H9 (cell line): ENCODE measurements around the gene ACVR1. TPM values are rescaled to one million over a fixed set of nuclear protein-coding genes. Genes with fewer than 3 reads are reported as not detected.

Experiments
- DNase-seq: peaks from one replicate; pipeline ENCODE4 v3.0.0-alpha.2; 2017
- H2AFZ ChIP-seq: one replicate; pipeline ENCODE4 v1.6.1; 2013; ENCODE audit warnings: mild to moderate bottlenecking, low read length, control low read depth, moderate library complexity
- H2AK5ac ChIP-seq: 2 replicates; pipeline ENCODE4 v1.6.1; 2013; ENCODE audit warnings: low read length, control low read depth, mixed read lengths; ENCODE audit not compliant: insufficient read length
- H2BK120ac ChIP-seq: one replicate; pipeline ENCODE4 v1.6.1; 2013; ENCODE audit warnings: low read depth, mild to moderate bottlenecking, low read length, control low read depth, inconsistent platforms; ENCODE audit not compliant: poor library complexity, severe bottlenecking
- H2BK12ac ChIP-seq: 2 replicates; pipeline ENCODE4 v1.6.1; 2013; ENCODE audit warnings: low read length, control low read depth, mixed read lengths, low read depth; ENCODE audit not compliant: insufficient read length
- H2BK15ac ChIP-seq: 2 replicates; pipeline ENCODE4 v1.6.1; 2013; ENCODE audit warnings: low read depth, low read length, control low read depth
- H2BK20ac ChIP-seq: one replicate; pipeline ENCODE4 v1.6.1; 2013; ENCODE audit warnings: low read depth, mild to moderate bottlenecking, low read length, control low read depth, inconsistent platforms; ENCODE audit not compliant: poor library complexity, severe bottlenecking
- H2BK5ac ChIP-seq: 2 replicates; pipeline ENCODE4 v1.6.1; 2013; ENCODE audit warnings: low read length, control low read depth, mixed read lengths; ENCODE audit not compliant: insufficient read length
- H3K14ac ChIP-seq: 2 replicates; pipeline ENCODE4 v1.6.1; 2013; ENCODE audit warnings: low read length, control low read depth; ENCODE audit not compliant: insufficient read depth
- H3K18ac ChIP-seq: 2 replicates; pipeline ENCODE4 v1.6.1; 2013; ENCODE audit warnings: low read depth, mild to moderate bottlenecking, mixed read lengths, low read length, control low read depth; ENCODE audit not compliant: insufficient read length
- H3K23ac ChIP-seq: 2 replicates; pipeline ENCODE4 v1.6.1; 2013; ENCODE audit warnings: low read length, control low read depth, mixed read lengths, low read depth; ENCODE audit not compliant: insufficient read length
- H3K23me2 ChIP-seq: 2 replicates; pipeline ENCODE4 v1.6.1; 2013; ENCODE audit warnings: low read depth, mild to moderate bottlenecking, mixed read lengths, low read length, control low read depth; ENCODE audit not compliant: insufficient read length, poor library complexity, severe bottlenecking
- H3K27ac ChIP-seq: 2 replicates; pipeline ENCODE4 v1.5.1; 2013; ENCODE audit warnings: low read length, control low read depth, mixed read lengths, low read depth; ENCODE audit not compliant: insufficient read length
- H3K27me3 ChIP-seq: 2 replicates; pipeline ENCODE4 v1.6.1; 2013; ENCODE audit warnings: low read length, control low read depth, inconsistent platforms; ENCODE audit not compliant: insufficient read depth
- H3K4ac ChIP-seq: 2 replicates; pipeline ENCODE4 v1.6.1; 2013; ENCODE audit warnings: low read depth, mild to moderate bottlenecking, control low read depth, inconsistent platforms, low read length, moderate library complexity
- H3K4me1 ChIP-seq: 2 replicates; pipeline ENCODE4 v1.6.1; 2013; ENCODE audit warnings: low read length, control low read depth, inconsistent platforms; ENCODE audit not compliant: insufficient read depth
- H3K4me2 ChIP-seq: 2 replicates; pipeline ENCODE4 v1.6.1; 2013; ENCODE audit warnings: low read length, control low read depth, mixed read lengths; ENCODE audit not compliant: insufficient read length, insufficient read depth
- H3K56ac ChIP-seq: 2 replicates; pipeline ENCODE4 v1.6.1; 2013; ENCODE audit warnings: low read depth, mild to moderate bottlenecking, mixed read lengths, low read length, control low read depth; ENCODE audit not compliant: insufficient read length
- H3K79me1 ChIP-seq: 2 replicates; pipeline ENCODE4 v1.6.1; 2013; ENCODE audit warnings: low read depth, mild to moderate bottlenecking, moderate library complexity, low read length, control low read depth, inconsistent platforms; ENCODE audit not compliant: insufficient read depth, poor library complexity, severe bottlenecking
- H3K79me2 ChIP-seq: 2 replicates; pipeline ENCODE4 v1.6.1; 2013; ENCODE audit warnings: low read length, control low read depth, inconsistent platforms; ENCODE audit not compliant: insufficient read depth
- H3K9ac ChIP-seq: 2 replicates; pipeline ENCODE4 v1.6.1; 2013; ENCODE audit warnings: low read length, control low read depth, mixed read lengths; ENCODE audit not compliant: insufficient read length; ENCODE audit errors: extremely low read depth
- H3K9me3 ChIP-seq: one replicate; pipeline ENCODE4 v1.6.1; 2013; ENCODE audit warnings: low read depth, low read length, inconsistent platforms; ENCODE audit not compliant: control insufficient read depth
- H3T11ph ChIP-seq: one replicate; pipeline ENCODE4 v1.6.1; 2013; ENCODE audit warnings: mild to moderate bottlenecking, low read length, control low read depth, inconsistent platforms
- H4K20me1 ChIP-seq: one replicate; pipeline ENCODE4 v1.6.1; 2013; ENCODE audit not compliant: control insufficient read depth, insufficient read length, insufficient read depth
- H4K5ac ChIP-seq: 2 replicates; pipeline ENCODE4 v1.6.1; 2013; ENCODE audit warnings: low read depth, mild to moderate bottlenecking, mixed read lengths, low read length, control low read depth; ENCODE audit not compliant: insufficient read length
- H4K8ac ChIP-seq: replicated peaks from 2 replicates; pipeline ENCODE4 v1.6.1; 2013; ENCODE audit warnings: low read length, control low read depth, mixed read lengths, low read depth; ENCODE audit not compliant: insufficient read length
- H4K91ac ChIP-seq: 2 replicates; pipeline ENCODE4 v1.6.1; 2013; ENCODE audit warnings: low read depth, mild to moderate bottlenecking, moderate library complexity, mixed read lengths, low read length, control low read depth; ENCODE audit not compliant: insufficient read length
- H3K27ac Mint-ChIP-seq, 3 experiments: 2 replicates in 2 of 3; 3 replicates in 1 of 3; pipeline ENCODE4 v1.8.0; 2020 to 2021; ENCODE audit warnings: mixed read lengths in 3 of 3, mild to moderate bottlenecking in 1 of 3, moderate library complexity in 1 of 3
- H3K27me3 Mint-ChIP-seq: 2 replicates; pipeline ENCODE4 v1.8.0; 2021; ENCODE audit warnings: low read depth, mild to moderate bottlenecking, moderate library complexity, mixed read lengths
- H3K36me3 Mint-ChIP-seq, 3 experiments: 2 replicates in 2 of 3; 3 replicates in 1 of 3; pipeline ENCODE4 v1.8.0; 2020 to 2021; ENCODE audit warnings: low read depth in 3 of 3, mixed read lengths in 3 of 3; ENCODE audit not compliant: insufficient read depth in 1 of 3
- H3K4me1 Mint-ChIP-seq, 2 experiments: 2 replicates each; pipeline ENCODE4 v1.8.0; 2020; ENCODE audit warnings: mixed read lengths in 2 of 2
- H3K4me3 Mint-ChIP-seq, 2 experiments: 2 replicates in 1 of 2; 3 replicates in 1 of 2; pipeline ENCODE4 v1.8.0; 2020 to 2021; ENCODE audit warnings: mild to moderate bottlenecking in 2 of 2, mixed read lengths in 2 of 2, moderate library complexity in 1 of 2
- H3K9me3 Mint-ChIP-seq, 2 experiments: 2 replicates in 1 of 2; 3 replicates in 1 of 2; pipeline ENCODE4 v1.8.0; 2020; ENCODE audit warnings: mild to moderate bottlenecking in 2 of 2, mixed read lengths in 2 of 2, moderate library complexity in 1 of 2
- CTCF ChIP-seq: fragments of 200-600 bp; sonication (generic); conservative IDR thresholded peaks from 3 replicates; pipeline ENCODE4 v1.8.0; 2021; ENCODE audit warnings: antibody characterized with exemption, mild to moderate bottlenecking
- WGBS: extraction: QIAGEN DNeasy Blood & Tissue Kit; methylation state at CpG from one replicate; pipeline ENCODE4 v1.1.7; 2013; ENCODE audit warnings: missing lambda C conversion rate, low lambda C conversion rate, mixed read lengths; ENCODE audit not compliant: insufficient read length; ENCODE audit errors: extremely low coverage; 5-methylcytosine and 5-hydroxymethylcytosine counted together
- total RNA-seq: library from RNA; stranded (reverse); gene quantifications from 2 replicates; pipeline ENCODE4 v1.2.1, GENCODE V29; 2021

The ACVR1 gene
- total RNA-seq, 1 experiment from 2014 or later: 21.2 TPM

GRCh38 chr2:157920736-157921135 lies 44.6 kb upstream of the ACVR1 start:
- H3K27me3 ChIP-seq: no peaks in the 10 kb centered on the region
- Mint-ChIP-seq H3K4me3 (no peak overlapping the region), H3K27ac (no peak overlapping the region), H3K9me3 (no peaks in the 10 kb centered on the region), H3K36me3 (no peaks in the 10 kb centered on the region), H3K27me3 (peaks cover 3% of the 10 kb centered on the region; the same call in 1 of the 2 replicates), H3K4me1 (peaks cover 22 to 29% of the 10 kb centered on the region in 2 experiments)
- H4K91ac ChIP-seq: no peak overlapping the region
- no peak overlapping the region for H2BK15ac ChIP-seq
- no peak overlapping the region for H2AFZ ChIP-seq
- no peak overlapping the region for H4K8ac ChIP-seq
- no peak overlapping the region for H3K4me2 ChIP-seq
- TF ChIP-seq CTCF: no peak
- H3T11ph ChIP-seq: no peak overlapping the region
- H2BK20ac ChIP-seq: no peak overlapping the region
- no peak overlapping the region for H2BK5ac ChIP-seq
- no peak overlapping the region for H3K27ac ChIP-seq
- H3K23me2 ChIP-seq: no peaks in the 10 kb centered on the region
- no peak overlapping the region for H3K4ac ChIP-seq
- H4K20me1 ChIP-seq: no peaks in the 10 kb centered on the region
- no peak overlapping the region for H3K23ac ChIP-seq
- no CpG with 5 or more reads among the region's 1 CpG for WGBS
- H3K79me1 ChIP-seq: no peaks in the 10 kb centered on the region
- H3K14ac ChIP-seq: no peak overlapping the region
- H2AK5ac ChIP-seq: no peak overlapping the region
- H3K4me1 ChIP-seq: peaks cover 3% of the 10 kb centered on the region; the same call in 1 of the 2 replicates
- no peak overlapping the region for H4K5ac ChIP-seq
- H2BK120ac ChIP-seq: no peak overlapping the region
- no peak overlapping the region for H3K9ac ChIP-seq
- H3K18ac ChIP-seq: no peak overlapping the region
- DNase-seq: no peak
- no peak overlapping the region for H2BK12ac ChIP-seq
- no peaks in the 10 kb centered on the region for H3K9me3 ChIP-seq
- H3K79me2 ChIP-seq: no peaks in the 10 kb centered on the region
- no peak overlapping the region for H3K56ac ChIP-seq
